NCI-H146 treated with DMSO at 0.1 percent for 48 hours (cell line): ENCODE results near the gene PTPN20.
"Not testable (repeated sequence)": the region's sequence is repeated elsewhere in the genome, so short reads cannot be mapped to it uniquely, and the experiment has no call there.

ENCODE experiments used
- DNase-seq: peaks from one replicate; lab custom pipeline; 2025; ENCODE audit not compliant: unreplicated experiment; lab: John Stamatoyannopoulos, UW

The PTPN20 gene

GRCh38 chr10:46952540-46952939 lies 41.3 kb downstream of the PTPN20 start:
- DNase-seq: not testable (repeated sequence)

- not testable (repeated sequence) for DNase-seq
Observed at GRCh38 chr10:46960742-46961141, 49.5 kb downstream of the PTPN20 start.

- not testable (repeated sequence) for DNase-seq
Observed at GRCh38 chr10:46963356-46963755, 52.1 kb downstream of the PTPN20 start.

GRCh38 chr10:46967013-46967412 lies 55.8 kb downstream of the PTPN20 start:
- not testable (repeated sequence) for DNase-seq

GRCh38 chr10:46980223-46980622 lies 69.0 kb downstream of the PTPN20 start:
- DNase-seq: not testable (repeated sequence)

- not testable (repeated sequence) for DNase-seq
Observed at GRCh38 chr10:46987233-46987924, 76.2 kb downstream of the PTPN20 start.

GRCh38 chr10:46992803-46993561 lies 81.8 kb downstream of the PTPN20 start:
- no peak for DNase-seq

GRCh38 chr10:46995234-46995633 lies 84.0 kb downstream of the PTPN20 start:
- DNase-seq: no peak

GRCh38 chr10:46998192-46998591 lies 87.0 kb downstream of the PTPN20 start:
- no peak for DNase-seq

- no peak for DNase-seq
Observed at GRCh38 chr10:46998595-46998994, 87.4 kb downstream of the PTPN20 start.

GRCh38 chr10:46999217-46999616 lies 88.0 kb downstream of the PTPN20 start:
- no peak for DNase-seq

- DNase-seq: no peak
Observed at GRCh38 chr10:47008769-47009168, 97.5 kb downstream of the PTPN20 start.

GRCh38 chr10:47009215-47009838 lies 98.1 kb downstream of the PTPN20 start:
- DNase-seq: no peak

- no peak for DNase-seq
Observed at GRCh38 chr10:47010036-47010435, 98.8 kb downstream of the PTPN20 start.

- DNase-seq: no peak
Observed at GRCh38 chr10:47012214-47012613, 101.0 kb downstream of the PTPN20 start.

- no peak for DNase-seq
Observed at GRCh38 chr10:47013507-47014154, 102.4 kb downstream of the PTPN20 start.

- DNase-seq: no peak
Observed at GRCh38 chr10:47015404-47015803, 104.2 kb downstream of the PTPN20 start.

GRCh38 chr10:47016564-47016963 lies 105.3 kb downstream of the PTPN20 start:
- no peak for DNase-seq

- no peak for DNase-seq
Observed at GRCh38 chr10:47018026-47018735, 107.0 kb downstream of the PTPN20 start.

- DNase-seq: no peak
Observed at GRCh38 chr10:47019155-47020145, 108.2 kb downstream of the PTPN20 start.
